ENCODE results near the gene DYNC2LI1.

The DYNC2LI1 gene

DNA sequence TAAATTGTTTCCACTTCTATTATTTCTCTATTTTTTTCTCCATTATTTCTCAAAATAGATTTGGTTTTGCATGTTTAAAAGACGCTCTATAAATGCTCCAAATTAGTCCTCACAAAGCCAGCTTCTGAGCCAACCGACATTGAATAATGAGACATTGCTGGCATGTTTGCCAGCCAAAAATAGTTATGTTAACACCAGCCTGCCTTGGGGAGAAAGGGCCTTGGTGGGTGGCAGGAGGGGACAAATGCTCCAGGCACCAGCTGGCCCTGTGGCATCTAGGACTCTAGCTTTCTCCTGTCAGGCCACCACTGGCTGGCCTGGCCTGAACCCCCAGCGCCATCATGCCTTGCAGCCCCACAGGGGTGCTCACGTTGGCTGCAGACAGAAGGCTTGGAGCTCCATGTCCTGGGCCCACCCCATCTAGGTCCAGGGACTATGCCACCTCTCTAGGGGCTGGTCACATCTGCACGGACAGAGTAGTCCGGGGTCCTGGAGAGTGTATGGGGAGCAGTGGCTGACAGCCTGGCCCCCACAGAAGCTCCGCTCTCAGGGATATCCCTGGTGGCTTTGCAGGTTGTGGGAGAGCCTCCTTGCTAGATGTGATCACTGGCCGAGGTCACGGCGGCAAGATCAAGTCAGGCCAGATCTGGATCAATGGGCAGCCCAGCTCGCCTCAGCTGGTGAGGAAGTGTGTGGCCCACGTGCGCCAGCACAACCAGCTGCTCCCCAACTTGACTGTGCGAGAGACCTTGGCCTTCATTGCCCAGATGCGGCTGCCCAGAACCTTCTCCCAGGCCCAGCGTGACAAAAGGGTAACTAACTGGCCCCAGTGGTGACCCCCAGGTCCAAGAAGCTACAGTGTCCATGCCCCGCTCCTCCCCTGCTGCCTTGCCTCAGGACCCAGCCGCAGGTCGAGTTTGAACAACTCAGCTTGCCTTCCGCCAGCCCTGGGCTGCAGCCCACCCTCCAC lies 77.5 kb downstream of the DYNC2LI1 start:
- no peak for DNase-seq

DNA sequence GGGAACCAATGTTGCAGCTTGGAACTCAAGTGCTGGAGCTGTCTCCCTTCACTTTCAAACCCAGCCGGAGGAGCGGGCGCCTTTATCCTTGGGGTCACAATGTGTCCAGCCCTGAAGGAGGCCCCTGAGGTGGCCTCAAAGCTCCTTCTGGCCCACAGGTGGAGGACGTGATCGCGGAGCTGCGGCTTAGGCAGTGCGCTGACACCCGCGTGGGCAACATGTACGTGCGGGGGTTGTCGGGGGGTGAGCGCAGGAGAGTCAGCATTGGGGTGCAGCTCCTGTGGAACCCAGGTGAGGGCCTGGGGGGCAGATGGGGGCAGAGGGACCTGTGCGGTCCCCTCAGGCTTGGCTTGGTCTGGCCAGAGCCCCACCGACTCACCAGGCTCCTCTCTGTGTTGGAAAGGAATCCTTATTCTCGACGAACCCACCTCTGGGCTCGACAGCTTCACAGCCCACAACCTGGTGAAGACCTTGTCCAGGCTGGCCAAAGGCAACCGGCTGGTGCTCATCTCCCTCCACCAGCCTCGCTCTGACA lies 78.4 kb downstream of the DYNC2LI1 start:
- DNase-seq = no peak

DNA sequence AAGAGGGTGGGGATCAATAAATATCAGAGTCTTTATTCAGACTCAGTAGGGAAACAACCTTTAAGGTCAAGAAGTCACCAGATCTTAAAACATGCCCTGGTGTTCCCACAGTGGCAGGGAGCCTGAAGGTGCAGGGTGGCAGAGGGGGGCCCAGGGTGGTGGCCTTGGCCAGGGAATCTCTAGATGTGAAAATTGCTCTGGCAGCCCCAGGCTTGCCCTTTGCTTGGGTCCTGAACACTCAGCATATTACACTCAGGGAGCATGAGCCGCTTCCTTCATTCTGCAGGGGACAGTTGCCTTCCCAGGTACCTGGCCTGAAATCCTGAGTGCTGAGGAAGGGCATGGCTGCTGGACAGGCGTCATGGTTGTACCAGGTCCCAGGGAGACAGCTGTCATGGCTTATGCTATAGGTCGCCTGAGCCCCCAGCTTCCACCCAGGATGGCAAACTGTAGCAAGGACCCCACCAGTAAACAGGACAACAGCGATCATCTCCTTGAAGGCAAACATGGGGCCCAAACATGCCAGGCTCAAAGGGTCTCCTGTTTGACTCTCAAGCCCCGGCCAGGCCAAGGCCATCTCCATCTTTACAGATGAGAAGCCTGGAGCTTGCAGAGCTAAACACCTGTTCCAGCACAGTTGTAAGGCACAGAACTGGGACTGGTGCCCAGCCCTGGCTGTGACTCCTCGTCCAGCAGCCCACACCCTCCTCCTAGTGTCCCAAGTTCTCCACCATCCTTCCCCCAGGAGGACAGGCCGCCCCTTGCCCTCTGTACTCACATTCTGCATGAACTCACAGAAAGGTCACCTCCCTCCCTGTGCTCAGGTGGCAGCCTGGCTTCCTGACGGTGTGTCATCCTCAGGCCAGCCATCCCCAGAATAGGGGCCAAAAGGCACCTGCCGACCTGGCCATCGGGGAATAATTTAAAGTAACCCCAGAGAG lies 79.6 kb downstream of the DYNC2LI1 start:
- no peak for DNase-seq

DNA sequence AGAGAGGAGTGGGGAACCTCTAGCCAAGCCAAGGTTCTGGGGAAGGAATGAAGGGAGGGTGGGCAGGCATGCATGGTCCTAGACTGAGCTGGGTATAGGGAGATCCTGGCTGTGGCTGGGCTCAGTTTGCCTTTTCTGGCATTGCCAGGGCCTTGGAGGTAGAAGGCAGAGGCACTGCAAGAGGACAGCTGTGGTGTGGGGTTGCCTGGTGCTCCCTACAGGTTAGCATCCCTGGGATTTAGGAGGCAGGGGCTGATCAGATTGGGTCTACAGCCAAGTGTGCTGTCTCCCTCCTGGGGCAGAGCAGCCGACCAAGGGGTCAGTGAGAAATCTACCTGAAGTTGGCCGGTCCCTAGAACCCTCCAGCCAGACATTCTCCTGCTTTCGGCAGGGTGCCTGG lies 80.8 kb downstream of the DYNC2LI1 start:
- DNase-seq = no peak

DNA sequence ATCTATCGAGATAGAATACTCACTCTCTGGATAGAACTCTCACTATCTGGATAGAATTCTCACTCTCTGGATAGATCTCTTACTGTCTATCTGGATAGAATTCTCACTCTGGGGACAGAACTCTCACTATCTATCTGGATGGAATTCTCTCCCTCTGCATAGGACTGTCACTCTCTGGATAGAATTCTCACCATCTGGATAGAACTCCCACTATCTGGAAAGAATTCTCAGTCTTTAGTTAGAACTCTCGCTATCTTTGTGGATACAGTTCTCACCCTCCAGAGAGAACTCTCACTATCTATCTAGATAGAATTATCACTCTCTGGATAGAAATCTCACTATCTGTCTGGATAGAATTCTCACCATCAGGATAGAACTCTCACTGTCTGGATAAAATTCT lies 81.5 kb downstream of the DYNC2LI1 start:
- no peak for DNase-seq

All from effector CD8-positive, alpha-beta T cell (primary cell).